Mucosa of descending colon (tissue), 3 donors: ENCODE measurements around the gene ARHGDIG. TPM values are rescaled to one million over a fixed set of nuclear protein-coding genes. Genes with fewer than 3 reads are reported as not detected.
"Not testable (repeated sequence)": the region's sequence is repeated elsewhere in the genome, so short reads cannot be mapped to it uniquely, and the experiment has no call there.

Experiments used
- ATAC-seq: fragments of 200-7000 bp; cut with Tn5 transposase; one replicate; pipeline ENCODE4 v1.9.1; 2020; ENCODE audit warnings: mild to moderate bottlenecking, moderate library complexity
- DNase-seq, 3 donors: peaks; one replicate each; pipeline ENCODE4 v3.0.0-alpha.2; 2020
- H3K36me3 ChIP-seq: fragments of 200-600 bp; one replicate; pipeline ENCODE4 v1.8.0; 2021; ENCODE audit warnings: low read depth, mild to moderate bottlenecking
- H3K4me1 ChIP-seq: fragments of 200-600 bp; one replicate; pipeline ENCODE4 v1.8.0; 2021; ENCODE audit warnings: low read depth, mild to moderate bottlenecking
- H3K4me3 ChIP-seq: fragments of 200-600 bp; one replicate; pipeline ENCODE4 v1.8.0; 2021; ENCODE audit warnings: mild to moderate bottlenecking
- H3K9me3 ChIP-seq: fragments of 200-600 bp; one replicate; pipeline ENCODE4 v1.8.0; 2021; ENCODE audit warnings: mild to moderate bottlenecking
- CTCF ChIP-seq: fragments of 200-600 bp; IDR thresholded peaks from one replicate; pipeline ENCODE4 v1.8.0; 2022; ENCODE audit warnings: antibody characterized with exemption, mild to moderate bottlenecking
- intact Hi-C, 2 donors: fragments of 100-400 bp; cut with DNase I in 1 of 2; cut with micrococcal nuclease in 1 of 2; formaldehyde crosslinking; loops; one replicate each; pipeline versions ENCODE4 v1.11.0 to v1.11.1; 2022; cut with DNase I, micrococcal nuclease
- total RNA-seq, 3 donors: library from RNA; stranded (reverse); fragmentation: NEBNext Ultra II Directional in 2 of 3; extraction: Animal tissue kit (Norgen Biotek cat#: 25700) in 2 of 3; gene quantifications; one replicate each; pipeline versions ENCODE4 v1.2.1 to v1.2.4, GENCODE V29; 2021 to 2023
- donor health status: DM: no; HTN: no; CAD: no; lungs with moderate emphysema.
- donor health status: DM: no; HTN: no; CAD: no.
- donor health status: DM: no; HTN: yes; CAD: no.

The ARHGDIG gene
- total RNA-seq, 3 donors from 2014 or later = 1.7 to 6.8 (median 1.9) TPM

GRCh38 chr16:252366-253337 lies 27.7 kb upstream of the ARHGDIG start:
- Histone ChIP-seq H3K36me3 (no peaks in the 10 kb centered on the region), H3K4me1 (peaks cover 31% of the 10 kb centered on the region), H3K9me3 (no peaks in the 10 kb centered on the region), H3K4me3 (no peak overlapping the region)
- TF ChIP-seq CTCF = no peak
- DNase-seq (peak; percentile 64 to 76 (median 65)), ATAC-seq (peak; percentile 90)
- intact Hi-C loops = no loop called here

GRCh38 chr16:253833-254232 lies 26.6 kb upstream of the ARHGDIG start:
- Histone ChIP-seq H3K4me3 (no peak overlapping the region), H3K4me1 (peaks cover 31% of the 10 kb centered on the region), H3K9me3 (no peaks in the 10 kb centered on the region), H3K36me3 (no peaks in the 10 kb centered on the region)
- peak; percentile 76 for ATAC-seq
- TF ChIP-seq CTCF = no peak
- intact Hi-C loops = no loop called here
- peak in 2 of 3 donors; percentile 54 to 57 for DNase-seq

GRCh38 chr16:254461-254860 lies 25.9 kb upstream of the ARHGDIG start:
- no peaks in the 10 kb centered on the region for H3K36me3 ChIP-seq
- intact Hi-C loops = no loop called here
- DNase-seq (no peak), ATAC-seq (no peak)
- H3K4me1 ChIP-seq = peaks cover 31% of the 10 kb centered on the region
- H3K4me3 ChIP-seq = no peak overlapping the region
- TF ChIP-seq CTCF = no peak
- H3K9me3 ChIP-seq = no peaks in the 10 kb centered on the region

DNA sequence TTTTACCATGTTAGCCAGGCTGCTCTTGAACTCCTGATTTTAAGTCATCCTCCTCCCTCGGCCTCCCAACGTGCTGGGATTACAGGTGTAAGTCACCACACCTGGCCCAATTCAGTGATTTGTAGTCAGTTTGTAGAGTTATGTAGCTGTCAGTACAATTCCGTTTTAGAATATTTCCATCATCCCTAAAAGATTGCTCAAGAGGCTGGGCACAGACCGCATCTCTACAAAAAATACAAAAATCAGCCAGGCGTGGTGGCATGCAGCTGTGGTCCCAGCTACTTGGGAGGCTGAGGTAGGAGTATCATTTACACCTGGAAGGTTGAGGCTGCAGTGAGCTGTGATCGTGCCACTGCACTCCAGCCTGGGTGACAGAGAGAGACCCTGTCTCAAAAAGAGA lies 25.2 kb upstream of the ARHGDIG start:
- Histone ChIP-seq H3K4me3 (no peak overlapping the region), H3K36me3 (no peaks in the 10 kb centered on the region), H3K4me1 (peaks cover 28% of the 10 kb centered on the region), H3K9me3 (no peaks in the 10 kb centered on the region)
- ATAC-seq (no peak), DNase-seq (no peak)
- no peak for TF ChIP-seq CTCF
- intact Hi-C loops = no loop called here

DNA sequence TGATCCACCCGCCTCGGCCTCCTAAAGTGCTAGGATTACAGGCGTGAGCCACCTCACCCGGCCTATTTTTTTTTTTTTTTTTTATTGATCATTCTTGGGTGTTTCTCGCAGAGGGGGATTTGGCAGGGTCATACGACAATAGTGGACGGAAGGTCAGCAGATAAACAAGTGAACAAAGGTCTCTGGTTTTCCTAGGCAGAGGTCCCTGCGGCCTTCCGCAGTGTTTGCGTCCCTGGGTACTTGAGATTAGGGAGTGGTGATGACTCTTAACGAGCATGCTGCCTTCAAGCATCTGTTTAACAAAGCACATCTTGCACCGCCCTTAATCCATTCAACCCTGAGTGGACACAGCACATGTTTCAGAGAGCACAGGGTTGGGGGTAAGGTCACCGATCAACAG lies 22.3 kb upstream of the ARHGDIG start:
- H3K36me3 ChIP-seq, ATAC-seq, DNase-seq, intact Hi-C loops, H3K9me3 ChIP-seq, H3K4me3 ChIP-seq: not testable (repeated sequence)
- peaks cover 14% of the 10 kb centered on the region for H3K4me1 ChIP-seq

GRCh38 chr16:259226-259625 lies 21.2 kb upstream of the ARHGDIG start:
- TF ChIP-seq CTCF = no peak
- Histone ChIP-seq H3K4me1 (peaks cover 2% of the 10 kb centered on the region), H3K9me3 (no peaks in the 10 kb centered on the region), H3K36me3 (no peaks in the 10 kb centered on the region), H3K4me3 (no peak overlapping the region)
- DNase-seq (no peak), ATAC-seq (no peak)
- intact Hi-C loops = no loop called here
